ENCODE results near the gene SPOUT1. TPM values are rescaled to one million over a fixed set of nuclear protein-coding genes. Genes with fewer than 3 reads are reported as not detected.
A peak's percentile ranks its signal among the peaks of the same experiment; 100 is the strongest.

Gene SPOUT1
- polyA plus RNA-seq, 1 donor from 2014 or later = 34.7 TPM

DNA sequence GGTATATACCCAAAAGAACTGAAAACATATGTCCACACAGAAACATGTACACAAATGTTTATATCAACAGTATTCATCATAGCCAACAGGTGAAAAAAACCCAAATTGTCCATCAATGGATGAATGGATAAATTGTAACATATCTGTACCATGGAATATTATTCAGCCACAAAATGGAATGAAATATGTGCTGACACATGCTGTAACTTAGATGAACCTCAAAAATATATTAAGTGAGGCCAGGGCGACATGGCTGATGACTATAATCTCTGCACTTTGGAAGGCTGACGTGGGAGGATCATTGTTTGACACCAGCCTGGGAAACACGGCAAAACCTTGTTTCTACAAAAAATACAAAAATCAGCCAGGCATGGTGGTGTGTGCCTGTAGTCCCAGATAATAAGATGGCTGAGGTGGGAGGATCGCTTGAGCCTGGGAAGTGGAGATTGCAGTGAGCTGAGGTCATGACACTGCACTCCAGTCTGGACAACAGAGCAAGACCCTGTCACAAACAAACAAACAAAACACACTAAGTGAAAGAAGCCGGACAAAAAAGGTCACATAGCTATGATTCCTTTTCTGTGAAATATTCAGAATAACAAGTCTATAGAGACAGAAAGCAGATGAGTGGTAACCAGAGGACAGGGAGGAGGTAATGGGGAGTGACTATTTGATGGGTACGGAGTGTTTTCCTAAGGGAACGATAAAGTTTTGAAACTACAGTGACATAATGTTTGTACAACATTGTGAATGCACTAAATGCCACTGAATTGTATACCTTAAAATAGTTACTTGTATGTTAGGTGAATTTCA, 40.7 kb upstream of the SPOUT1 start:
- Histone ChIP-seq H3K79me2 (replicated peaks; ENCODE audit: insufficient read depth, low read length) (no peaks in the 10 kb centered on the region), H3K36me3 (ENCODE audit: insufficient read depth, low read length) (no peaks in the 10 kb centered on the region), H4K20me1 (ENCODE audit: insufficient read depth) (no peaks in the 10 kb centered on the region), H3K9ac (ENCODE audit: low read length) (no peak overlapping the region), H3K9me3 (ENCODE audit: low read length) (no peaks in the 10 kb centered on the region), H3K9me2 (ENCODE audit: insufficient read depth, low read length) (no peaks in the 10 kb centered on the region), H3F3A (ENCODE audit: insufficient read depth, low read length, poor library complexity, severe bottlenecking) (no peaks in the 10 kb centered on the region), H3K27ac (ENCODE audit: low read length) (no peak overlapping the region), H3K4me2 (ENCODE audit: low read length) (no peak overlapping the region), H3K27me3 (ENCODE audit: insufficient read depth, low read depth, low read length) (no peaks in the 10 kb centered on the region), H2AFZ (ENCODE audit: low read depth, low read length) (no peak overlapping the region), H3K4me3 (ENCODE audit: low read length) (no peak overlapping the region)
- TF ChIP-seq, protein P1, sequence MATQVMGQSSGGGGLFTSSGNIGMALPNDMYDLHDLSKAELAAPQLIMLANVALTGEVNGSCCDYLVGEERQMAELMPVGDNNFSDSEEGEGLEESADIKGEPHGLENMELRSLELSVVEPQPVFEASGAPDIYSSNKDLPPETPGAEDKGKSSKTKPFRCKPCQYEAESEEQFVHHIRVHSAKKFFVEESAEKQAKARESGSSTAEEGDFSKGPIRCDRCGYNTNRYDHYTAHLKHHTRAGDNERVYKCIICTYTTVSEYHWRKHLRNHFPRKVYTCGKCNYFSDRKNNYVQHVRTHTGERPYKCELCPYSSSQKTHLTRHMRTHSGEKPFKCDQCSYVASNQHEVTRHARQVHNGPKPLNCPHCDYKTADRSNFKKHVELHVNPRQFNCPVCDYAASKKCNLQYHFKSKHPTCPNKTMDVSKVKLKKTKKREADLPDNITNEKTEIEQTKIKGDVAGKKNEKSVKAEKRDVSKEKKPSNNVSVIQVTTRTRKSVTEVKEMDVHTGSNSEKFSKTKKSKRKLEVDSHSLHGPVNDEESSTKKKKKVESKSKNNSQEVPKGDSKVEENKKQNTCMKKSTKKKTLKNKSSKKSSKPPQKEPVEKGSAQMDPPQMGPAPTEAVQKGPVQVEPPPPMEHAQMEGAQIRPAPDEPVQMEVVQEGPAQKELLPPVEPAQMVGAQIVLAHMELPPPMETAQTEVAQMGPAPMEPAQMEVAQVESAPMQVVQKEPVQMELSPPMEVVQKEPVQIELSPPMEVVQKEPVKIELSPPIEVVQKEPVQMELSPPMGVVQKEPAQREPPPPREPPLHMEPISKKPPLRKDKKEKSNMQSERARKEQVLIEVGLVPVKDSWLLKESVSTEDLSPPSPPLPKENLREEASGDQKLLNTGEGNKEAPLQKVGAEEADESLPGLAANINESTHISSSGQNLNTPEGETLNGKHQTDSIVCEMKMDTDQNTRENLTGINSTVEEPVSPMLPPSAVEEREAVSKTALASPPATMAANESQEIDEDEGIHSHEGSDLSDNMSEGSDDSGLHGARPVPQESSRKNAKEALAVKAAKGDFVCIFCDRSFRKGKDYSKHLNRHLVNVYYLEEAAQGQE (IDR thresholded peaks at IDR 0.05; ENCODE audit: borderline replicate concordance) = no peak
- TF ChIP-seq MXI1 (conservative IDR thresholded peaks at IDR 0.05; ENCODE audit: poor library complexity, severe bottlenecking) = no peak

DNA sequence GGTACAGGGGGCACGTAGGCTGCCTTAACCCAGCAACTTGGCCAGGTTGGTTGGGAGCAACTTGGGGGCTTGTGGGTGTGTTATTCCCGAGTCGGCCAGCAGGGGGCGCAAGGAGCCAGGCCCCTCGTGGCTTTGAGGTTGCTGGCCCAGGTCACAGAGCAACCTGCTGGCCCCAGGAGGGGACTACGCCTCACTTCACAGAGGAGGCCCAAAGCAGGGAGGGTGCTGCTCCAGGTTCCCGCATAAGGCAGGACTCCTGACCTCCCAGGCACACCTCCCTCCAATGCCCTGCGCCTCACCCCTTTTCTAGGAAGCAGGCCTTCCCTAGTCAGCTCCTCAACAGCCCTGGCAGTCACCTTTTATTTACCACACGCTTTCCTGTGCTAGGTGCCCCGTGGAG, 34.1 kb upstream of the SPOUT1 start:
- no peaks in the 10 kb centered on the region for H3K9me2 ChIP-seq (ENCODE audit: insufficient read depth, low read length)
- no peaks in the 10 kb centered on the region for H3K27me3 ChIP-seq (ENCODE audit: insufficient read depth, low read depth, low read length)
- H2AFZ ChIP-seq (ENCODE audit: low read depth, low read length) = no peak overlapping the region
- H3K9me3 ChIP-seq (ENCODE audit: low read length) = no peaks in the 10 kb centered on the region
- H3K27ac ChIP-seq (ENCODE audit: low read length) = no peak overlapping the region
- no peaks in the 10 kb centered on the region for H3K79me2 ChIP-seq (replicated peaks; ENCODE audit: insufficient read depth, low read length)
- H3K9ac ChIP-seq (ENCODE audit: low read length) = no peak overlapping the region
- H3K4me3 ChIP-seq (ENCODE audit: low read length) = no peak overlapping the region
- no peaks in the 10 kb centered on the region for H3F3A ChIP-seq (ENCODE audit: insufficient read depth, low read length, poor library complexity, severe bottlenecking)
- no peaks in the 10 kb centered on the region for H3K36me3 ChIP-seq (ENCODE audit: insufficient read depth, low read length)
- no peaks in the 10 kb centered on the region for H4K20me1 ChIP-seq (ENCODE audit: insufficient read depth)
- H3K4me2 ChIP-seq (ENCODE audit: low read length) = no peak overlapping the region
- TF ChIP-seq POLR2AphosphoS5 (IDR thresholded peaks at IDR 0.05) (no peak), MXI1 (conservative IDR thresholded peaks at IDR 0.05; ENCODE audit: poor library complexity, severe bottlenecking) (no peak), SMC3 (conservative IDR thresholded peaks at IDR 0.05; ENCODE audit: poor library complexity) (no peak), TAF1 (IDR thresholded peaks at IDR 0.05; ENCODE audit: low read depth) (no peak)
- TF ChIP-seq, protein P2, sequence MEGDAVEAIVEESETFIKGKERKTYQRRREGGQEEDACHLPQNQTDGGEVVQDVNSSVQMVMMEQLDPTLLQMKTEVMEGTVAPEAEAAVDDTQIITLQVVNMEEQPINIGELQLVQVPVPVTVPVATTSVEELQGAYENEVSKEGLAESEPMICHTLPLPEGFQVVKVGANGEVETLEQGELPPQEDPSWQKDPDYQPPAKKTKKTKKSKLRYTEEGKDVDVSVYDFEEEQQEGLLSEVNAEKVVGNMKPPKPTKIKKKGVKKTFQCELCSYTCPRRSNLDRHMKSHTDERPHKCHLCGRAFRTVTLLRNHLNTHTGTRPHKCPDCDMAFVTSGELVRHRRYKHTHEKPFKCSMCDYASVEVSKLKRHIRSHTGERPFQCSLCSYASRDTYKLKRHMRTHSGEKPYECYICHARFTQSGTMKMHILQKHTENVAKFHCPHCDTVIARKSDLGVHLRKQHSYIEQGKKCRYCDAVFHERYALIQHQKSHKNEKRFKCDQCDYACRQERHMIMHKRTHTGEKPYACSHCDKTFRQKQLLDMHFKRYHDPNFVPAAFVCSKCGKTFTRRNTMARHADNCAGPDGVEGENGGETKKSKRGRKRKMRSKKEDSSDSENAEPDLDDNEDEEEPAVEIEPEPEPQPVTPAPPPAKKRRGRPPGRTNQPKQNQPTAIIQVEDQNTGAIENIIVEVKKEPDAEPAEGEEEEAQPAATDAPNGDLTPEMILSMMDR (IDR thresholded peaks at IDR 0.05; ENCODE audit: poor library complexity, severe bottlenecking) = peak; percentile 49

DNA sequence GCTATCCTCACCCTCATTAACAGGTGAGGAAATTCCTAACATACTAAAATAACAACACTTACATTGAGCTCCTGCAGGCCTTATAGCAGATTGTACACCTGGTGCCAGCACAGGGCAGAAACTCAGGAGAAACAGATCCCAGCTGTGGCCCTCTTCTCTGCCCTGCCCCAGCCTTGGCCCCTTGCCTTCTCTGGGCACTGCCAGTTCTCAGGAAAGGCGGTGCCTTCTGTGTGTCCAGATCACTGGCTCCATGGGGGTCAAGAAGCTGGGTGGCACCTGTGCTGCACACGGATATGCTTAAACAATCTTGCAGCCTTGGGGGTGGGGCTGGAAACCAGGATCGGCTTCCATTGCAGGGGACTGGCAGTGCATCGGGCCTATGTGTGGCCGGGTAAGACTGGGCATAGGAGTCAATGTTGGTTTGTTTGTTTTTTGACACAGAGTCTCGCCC, 32.8 kb upstream of the SPOUT1 start:
- TF ChIP-seq EP300 (conservative IDR thresholded peaks at IDR 0.05; ENCODE audit: poor library complexity, severe bottlenecking) (no peak), RAD21 (conservative IDR thresholded peaks at IDR 0.05) (no peak), TAF1 (IDR thresholded peaks at IDR 0.05; ENCODE audit: low read depth) (no peak), EZH2 (IDR thresholded peaks at IDR 0.05; ENCODE audit: borderline replicate concordance, insufficient read depth, low read length, poor library complexity, severe bottlenecking) (no peak), MXI1 (conservative IDR thresholded peaks at IDR 0.05; ENCODE audit: poor library complexity, severe bottlenecking) (no peak)
- TF ChIP-seq, protein P1 (IDR thresholded peaks at IDR 0.05; ENCODE audit: borderline replicate concordance) = no peak

More for the DNA sequence above, 32.8 kb upstream of the SPOUT1 start:
- H3K4me2 ChIP-seq (ENCODE audit: low read length) = no peak overlapping the region
- no peak overlapping the region for H3K4me3 ChIP-seq (ENCODE audit: low read length)
- H3K9me2 ChIP-seq (ENCODE audit: insufficient read depth, low read length) = no peaks in the 10 kb centered on the region
- H3K79me2 ChIP-seq (replicated peaks; ENCODE audit: insufficient read depth, low read length) = no peaks in the 10 kb centered on the region
- no peaks in the 10 kb centered on the region for H4K20me1 ChIP-seq (ENCODE audit: insufficient read depth)
- no peaks in the 10 kb centered on the region for H3K36me3 ChIP-seq (ENCODE audit: insufficient read depth, low read length)
- no peak overlapping the region for H3K9ac ChIP-seq (ENCODE audit: low read length)
- no peak overlapping the region for H3K27ac ChIP-seq (ENCODE audit: low read length)
- no peak overlapping the region for H2AFZ ChIP-seq (ENCODE audit: low read depth, low read length)
- H3K9me3 ChIP-seq (ENCODE audit: low read length) = no peaks in the 10 kb centered on the region
- H3F3A ChIP-seq (ENCODE audit: insufficient read depth, low read length, poor library complexity, severe bottlenecking) = no peaks in the 10 kb centered on the region
- H3K27me3 ChIP-seq (ENCODE audit: insufficient read depth, low read depth, low read length) = no peaks in the 10 kb centered on the region
